Measurements from ENCODE around the gene CLPSL1. TPM values are rescaled to one million over a fixed set of nuclear protein-coding genes. Genes with fewer than 3 reads are reported as not detected.

Gene CLPSL1
- total and polyA plus RNA-seq, 2 experiments from 2014 or later: not detected

DNA sequence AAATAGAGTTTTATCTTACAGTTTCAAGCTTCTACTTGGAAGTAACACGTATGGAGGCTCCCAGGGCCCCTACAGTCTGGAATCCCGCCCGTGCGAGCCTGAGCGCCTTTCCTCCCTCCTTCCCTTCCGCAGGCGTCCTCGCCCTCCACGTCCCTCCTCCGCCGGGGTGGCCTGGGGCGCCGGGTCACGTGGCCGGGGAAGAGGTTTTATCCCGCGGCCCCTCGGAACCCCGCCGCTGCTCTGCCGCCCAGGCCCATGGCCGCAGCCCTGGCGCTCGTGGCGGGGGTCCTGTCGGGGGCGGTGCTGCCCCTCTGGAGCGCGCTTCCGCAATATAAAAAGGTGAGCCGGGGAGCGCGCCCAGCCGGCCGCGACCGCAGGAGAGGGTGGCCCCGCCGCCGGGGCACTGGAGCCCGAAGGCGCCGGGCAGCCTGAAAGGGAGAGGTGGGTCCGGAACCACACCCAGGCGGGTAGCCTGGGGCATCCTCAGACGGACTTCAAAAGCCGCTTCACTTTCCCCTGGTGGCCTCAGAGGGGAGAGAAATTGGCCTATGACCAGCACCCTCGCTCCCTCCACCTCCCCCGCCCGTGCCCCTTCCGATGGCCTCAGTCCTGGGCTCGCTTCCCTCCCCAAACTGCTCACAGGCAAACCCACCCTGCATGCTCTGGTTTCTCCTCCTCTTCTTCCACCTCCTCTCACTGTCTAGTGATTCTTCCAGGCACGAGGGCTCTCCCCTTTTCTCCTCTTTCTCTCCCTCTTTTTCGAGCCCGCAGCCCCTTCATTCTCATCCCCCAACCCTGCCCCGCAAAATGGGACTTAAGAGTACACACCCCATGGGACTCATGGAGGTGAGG, 4.2 kb upstream of the CLPSL1 start, which contains the start of gene CLPSL2:
CLPSL2 (plus strand) TSS at position 235 of the 852 bp plus-strand sequence; CDS start at position 256, 21 bp downstream.
- Histone ChIP-seq H3K9me3 (ENCODE audit: low read depth) (no peaks in the 10 kb centered on the region), H3K9me2 (ENCODE audit: insufficient read depth) (no peaks in the 10 kb centered on the region), H3K79me2 (ENCODE audit: insufficient read depth) (no peaks in the 10 kb centered on the region), H3K27ac (no peak within 1 kb of the TSS), H3K9ac (peak within 1 kb of the TSS; percentile 15; the same call in 1 of the 2 replicates), H3F3A (ENCODE audit: insufficient read depth) (no peaks in the 10 kb centered on the region), H3K36me3 (ENCODE audit: low read depth) (no peaks in the 10 kb centered on the region), H2AFZ (peak within 1 kb of the TSS; percentile 51), H4K20me1 (ENCODE audit: insufficient read depth) (no peaks in the 10 kb centered on the region), H3K4me2 (ENCODE audit: unreplicated experiment) (peak within 1 kb of the TSS; percentile 67), H3K27me3 (replicated peaks; ENCODE audit: insufficient read depth) (peaks cover 9% of the 10 kb centered on the region), H3K4me3 (peak within 1 kb of the TSS; percentile 64), H3K4me1 (ENCODE audit: insufficient read depth) (no peaks in the 10 kb centered on the region)
- no peak for TF ChIP-seq EZH2phosphoT487 (IDR thresholded peaks at IDR 0.05; ENCODE audit: insufficient read depth, low read depth)
- no peak for TF ChIP-seq EZH2 (IDR thresholded peaks at IDR 0.05; ENCODE audit: insufficient read depth, poor library complexity, severe bottlenecking)
- in situ Hi-C loops (cut with MboI): no loop called here
- 3 to 5% methylated on average over 42 to 56 of the region's 56 CpGs for WGBS, 2 experiments (ENCODE audit: low coverage in 1 of 2, low lambda C conversion rate in 2 of 2, missing lambda C conversion rate in 2 of 2)
- peak; percentile 37 for DNase-seq

DNA sequence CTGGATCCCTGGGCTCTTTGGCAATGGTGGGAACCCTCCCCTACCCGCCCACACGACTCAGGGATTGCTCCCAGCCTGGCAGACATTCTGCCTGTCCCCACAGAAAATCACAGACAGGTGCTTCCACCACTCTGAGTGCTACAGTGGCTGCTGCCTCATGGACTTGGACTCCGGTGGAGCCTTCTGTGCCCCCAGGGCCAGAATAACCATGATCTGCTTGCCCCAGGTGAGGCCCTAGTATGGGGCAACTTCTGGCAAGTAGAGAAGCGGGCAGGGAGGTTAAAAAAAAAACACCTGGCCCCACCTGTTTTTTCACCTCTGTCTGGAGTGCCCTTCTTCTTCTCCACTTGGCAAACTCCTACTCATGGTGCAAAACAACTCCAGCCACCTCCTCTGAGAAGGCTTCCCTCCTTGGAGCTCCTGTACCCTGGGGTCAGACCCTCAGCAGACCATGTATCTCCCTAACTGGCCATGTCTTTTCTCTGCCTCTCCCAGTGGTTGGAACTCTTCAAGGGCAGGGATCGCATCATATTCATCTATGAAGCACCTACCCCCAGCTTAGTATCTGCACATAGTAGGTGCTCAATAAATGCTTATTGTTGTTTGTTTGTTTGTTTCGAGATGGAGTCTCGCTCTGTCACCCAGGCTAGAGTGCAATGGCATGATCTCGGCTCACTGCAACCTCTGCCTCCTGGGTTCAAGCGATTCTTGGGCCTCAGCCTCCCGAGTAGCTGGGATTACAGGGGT, 3.3 kb upstream of the CLPSL1 start:
- Histone ChIP-seq H3K9ac (no peak overlapping the region), H2AFZ (no peak overlapping the region), H4K20me1 (ENCODE audit: insufficient read depth) (no peaks in the 10 kb centered on the region), H3K27me3 (replicated peaks; ENCODE audit: insufficient read depth) (peaks cover 9% of the 10 kb centered on the region), H3K9me3 (ENCODE audit: low read depth) (no peaks in the 10 kb centered on the region), H3K9me2 (ENCODE audit: insufficient read depth) (no peaks in the 10 kb centered on the region), H3K79me2 (ENCODE audit: insufficient read depth) (no peaks in the 10 kb centered on the region), H3K4me3 (no peak overlapping the region), H3K4me2 (ENCODE audit: unreplicated experiment) (no peak overlapping the region), H3F3A (ENCODE audit: insufficient read depth) (no peaks in the 10 kb centered on the region), H3K36me3 (ENCODE audit: low read depth) (no peaks in the 10 kb centered on the region), H3K4me1 (ENCODE audit: insufficient read depth) (no peaks in the 10 kb centered on the region), H3K27ac (no peak overlapping the region)
- in situ Hi-C loops (cut with MboI): no loop called here
- DNase-seq: no peak
- 72 to 76% methylated on average over 10 of the region's 10 CpGs for WGBS, 2 experiments (ENCODE audit: low coverage in 1 of 2, low lambda C conversion rate in 2 of 2, missing lambda C conversion rate in 2 of 2)
- TF ChIP-seq EZH2phosphoT487 (IDR thresholded peaks at IDR 0.05; ENCODE audit: insufficient read depth, low read depth): no peak
- TF ChIP-seq EZH2 (IDR thresholded peaks at IDR 0.05; ENCODE audit: insufficient read depth, poor library complexity, severe bottlenecking): no peak

DNA sequence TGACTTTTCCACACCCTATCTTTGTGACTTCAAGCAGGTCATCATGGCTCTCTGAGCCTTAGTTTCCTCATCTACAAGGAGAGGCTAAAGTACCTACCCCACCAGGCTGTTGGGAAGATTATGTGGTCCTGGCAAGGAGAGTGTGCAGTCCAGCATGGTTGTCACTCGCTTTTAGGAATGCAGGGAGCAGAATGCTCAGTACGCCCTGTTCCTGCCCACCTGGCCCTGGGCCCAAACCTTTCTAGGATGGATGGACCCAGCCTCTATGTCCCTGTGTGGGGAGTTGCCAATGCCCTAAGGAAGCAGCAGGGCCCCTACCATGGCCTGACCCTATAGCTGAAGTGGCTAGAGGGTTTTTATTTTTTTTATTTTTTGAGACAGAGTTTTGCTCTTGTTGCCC, 2.4 kb upstream of the CLPSL1 start:
- H2AFZ ChIP-seq: no peak overlapping the region
- no peak overlapping the region for H3K4me2 ChIP-seq (ENCODE audit: unreplicated experiment)
- no peaks in the 10 kb centered on the region for H4K20me1 ChIP-seq (ENCODE audit: insufficient read depth)
- H3K36me3 ChIP-seq (ENCODE audit: low read depth): no peaks in the 10 kb centered on the region
- no peaks in the 10 kb centered on the region for H3K4me1 ChIP-seq (ENCODE audit: insufficient read depth)
- peaks cover 9% of the 10 kb centered on the region for H3K27me3 ChIP-seq (replicated peaks; ENCODE audit: insufficient read depth)
- no peak overlapping the region for H3K9ac ChIP-seq
- TF ChIP-seq EZH2phosphoT487 (IDR thresholded peaks at IDR 0.05; ENCODE audit: insufficient read depth, low read depth): no peak
- TF ChIP-seq EZH2 (IDR thresholded peaks at IDR 0.05; ENCODE audit: insufficient read depth, poor library complexity, severe bottlenecking): no peak
- no peak overlapping the region for H3K27ac ChIP-seq
- WGBS, 2 experiments (ENCODE audit: low coverage in 1 of 2, low lambda C conversion rate in 2 of 2, missing lambda C conversion rate in 2 of 2): 66 to 67% methylated on average over 2 of the region's 2 CpGs
- H3K9me2 ChIP-seq (ENCODE audit: insufficient read depth): no peaks in the 10 kb centered on the region
- in situ Hi-C loops (cut with MboI): no loop called here
- no peak for DNase-seq
- H3F3A ChIP-seq (ENCODE audit: insufficient read depth): no peaks in the 10 kb centered on the region
- H3K9me3 ChIP-seq (ENCODE audit: low read depth): no peaks in the 10 kb centered on the region
- no peak overlapping the region for H3K4me3 ChIP-seq
- no peaks in the 10 kb centered on the region for H3K79me2 ChIP-seq (ENCODE audit: insufficient read depth)

DNA sequence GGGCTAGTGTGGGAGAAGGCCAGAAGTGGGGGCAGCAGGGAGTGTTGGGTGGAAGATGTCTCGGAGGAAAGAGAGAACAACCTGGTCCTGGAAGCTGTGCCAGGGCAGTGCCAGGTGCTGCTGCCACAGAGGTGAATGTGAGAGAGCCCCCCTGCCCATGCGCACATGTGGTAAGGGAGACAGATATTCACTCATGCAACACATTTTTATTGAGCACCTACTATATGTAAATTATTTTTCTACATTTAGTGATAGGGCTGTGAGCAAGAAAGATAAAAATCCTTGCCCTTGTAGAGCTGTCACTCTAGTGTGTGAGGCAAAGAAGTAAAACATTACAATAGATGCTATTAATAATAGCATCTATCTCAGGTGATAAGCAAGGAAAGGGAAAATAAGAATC, 471 bp downstream of the CLPSL1 start:
- no peaks in the 10 kb centered on the region for H3K9me3 ChIP-seq (ENCODE audit: low read depth)
- WGBS, 2 experiments (ENCODE audit: low coverage in 1 of 2, low lambda C conversion rate in 2 of 2, missing lambda C conversion rate in 2 of 2): 75 to 93% methylated on average over 2 of the region's 2 CpGs
- in situ Hi-C loops (cut with MboI): no loop called here

More for the DNA sequence above, 471 bp downstream of the CLPSL1 start:
- H3K4me1 ChIP-seq (ENCODE audit: insufficient read depth): no peaks in the 10 kb centered on the region
- no peak overlapping the region for H3K4me3 ChIP-seq
- H3K9ac ChIP-seq: no peak overlapping the region
- no peaks in the 10 kb centered on the region for H3K36me3 ChIP-seq (ENCODE audit: low read depth)
- DNase-seq: no peak
- no peaks in the 10 kb centered on the region for H3K9me2 ChIP-seq (ENCODE audit: insufficient read depth)
- peaks cover 3% of the 10 kb centered on the region for H3K27me3 ChIP-seq (replicated peaks; ENCODE audit: insufficient read depth)
- H3F3A ChIP-seq (ENCODE audit: insufficient read depth): no peaks in the 10 kb centered on the region
- H2AFZ ChIP-seq: no peak overlapping the region
- TF ChIP-seq EZH2 (IDR thresholded peaks at IDR 0.05; ENCODE audit: insufficient read depth, poor library complexity, severe bottlenecking) (no peak), EZH2phosphoT487 (IDR thresholded peaks at IDR 0.05; ENCODE audit: insufficient read depth, low read depth) (no peak)
- no peaks in the 10 kb centered on the region for H4K20me1 ChIP-seq (ENCODE audit: insufficient read depth)
- H3K27ac ChIP-seq: no peak overlapping the region
- no peak overlapping the region for H3K4me2 ChIP-seq (ENCODE audit: unreplicated experiment)
- no peaks in the 10 kb centered on the region for H3K79me2 ChIP-seq (ENCODE audit: insufficient read depth)
